Measurements from ENCODE around the gene CELSR2. TPM values are rescaled to one million over a fixed set of nuclear protein-coding genes. Genes with fewer than 3 reads are reported as not detected.

CELSR2 gene
- 1 to 10 TPM; 1.0 to 1.3 TPM for total RNA-seq

GRCh38 chr1:109248797-109249629, at the start of gene CELSR2:
TSS of gene CELSR2 (plus strand) at chr1:109249539. CDS start at chr1:109250080, 541 bp downstream.
- Mint-ChIP-seq H3K36me3 (no peaks in the 10 kb centered on the region), H3K9me3 (no peaks in the 10 kb centered on the region), H3K27ac (no peak within 1 kb of the TSS), H3K4me3 (peak within 1 kb of the TSS; percentile 59), H3K27me3 (peaks cover 8% of the 10 kb centered on the region), H3K4me1 (ENCODE audit: low read depth) (peaks cover 5% of the 10 kb centered on the region)
- peak; percentile 66 for DNase-seq
- intact Hi-C loops (cut with micrococcal nuclease): loop anchor here (1.0 kb wide), 1 partner anchor 36 kb away; the partner anchor contains the start of gene SARS1
- CTCF ChIA-PET: interaction anchor here (0.6 to 2.5 kb wide), 10 partner anchors 10 to 283 kb away, joined by 3 to 13 read pairs (median 4); partner anchors contain the start of genes CYB561D1, SARS1 and SORT1
- POLR2A ChIA-PET: no interaction called here

GRCh38 chr1:109199710-109200109, 49.6 kb upstream of the CELSR2 start:
- H3K36me3 Mint-ChIP-seq: no peaks in the 10 kb centered on the region
- ChIA-PET POLR2A (no interaction called here), CTCF (interaction anchor here (0.9 to 3.7 kb wide), 5 partner anchors 13 to 333 kb away, joined by 3 to 68 read pairs (median 6); partner anchors contain the start of gene SARS1)
- H3K27ac Mint-ChIP-seq: no peak overlapping the region
- peak; percentile 28 for DNase-seq
- H3K27me3 Mint-ChIP-seq: no peaks in the 10 kb centered on the region
- no peak overlapping the region for H3K4me3 Mint-ChIP-seq
- intact Hi-C loops (cut with micrococcal nuclease): loop anchor here (2.0 to 10.0 kb wide), 2 partner anchors 75 to 333 kb away; no protein-coding TSS in a partner anchor
- peaks cover 22% of the 10 kb centered on the region for H3K4me1 Mint-ChIP-seq (ENCODE audit: low read depth)
- no peaks in the 10 kb centered on the region for H3K9me3 Mint-ChIP-seq

GRCh38 chr1:109201123-109201703, 48.1 kb upstream of the CELSR2 start:
- Mint-ChIP-seq H3K27ac (no peak overlapping the region), H3K36me3 (no peaks in the 10 kb centered on the region)
- CTCF ChIA-PET: interaction anchor here (0.6 to 3.7 kb wide), 37 partner anchors 10 to 331 kb away, joined by 3 to 68 read pairs (median 4); partner anchors contain the start of genes CELSR2, ELAPOR1, SARS1 and SORT1

GRCh38 chr1:109204484-109204883, 44.9 kb upstream of the CELSR2 start:
- H3K27ac Mint-ChIP-seq: no peak overlapping the region
- H3K4me3 Mint-ChIP-seq: no peak overlapping the region
- no peaks in the 10 kb centered on the region for H3K27me3 Mint-ChIP-seq
- no peaks in the 10 kb centered on the region for H3K9me3 Mint-ChIP-seq
- no peak for DNase-seq
- intact Hi-C loops (cut with micrococcal nuclease): loop anchor here (10.0 kb wide), 1 partner anchor 70 kb away; no protein-coding TSS in a partner anchor
- POLR2A ChIA-PET: no interaction called here
- peaks cover 11% of the 10 kb centered on the region for H3K4me1 Mint-ChIP-seq (ENCODE audit: low read depth)
- CTCF ChIA-PET: no interaction called here
- H3K36me3 Mint-ChIP-seq: no peaks in the 10 kb centered on the region

More at GRCh38 chr1:109201123-109201703, 48.1 kb upstream of the CELSR2 start:
- intact Hi-C loops (cut with micrococcal nuclease): loop anchor here (1.0 to 10.0 kb wide), 4 partner anchors 13 to 332 kb away; no protein-coding TSS in a partner anchor
- no peaks in the 10 kb centered on the region for H3K27me3 Mint-ChIP-seq
- POLR2A ChIA-PET: interaction anchor here (2.0 kb wide), 1 partner anchor 13 kb away, joined by 7 read pairs; the partner anchor contains the start of gene SARS1
- DNase-seq: peak; percentile 88
- peaks cover 22% of the 10 kb centered on the region for H3K4me1 Mint-ChIP-seq (ENCODE audit: low read depth)
- no peak overlapping the region for H3K4me3 Mint-ChIP-seq
- H3K9me3 Mint-ChIP-seq: no peaks in the 10 kb centered on the region

- H3K27me3 Mint-ChIP-seq: no peaks in the 10 kb centered on the region
- no peak for DNase-seq
- H3K27ac Mint-ChIP-seq: no peak overlapping the region
- H3K4me3 Mint-ChIP-seq: no peak overlapping the region
- intact Hi-C loops (cut with micrococcal nuclease): loop anchor here (10.0 kb wide), 1 partner anchor 68 kb away; no protein-coding TSS in a partner anchor
- H3K4me1 Mint-ChIP-seq (ENCODE audit: low read depth): peaks cover 3% of the 10 kb centered on the region
- ChIA-PET POLR2A (interaction anchor here (2.0 kb wide), 1 partner anchor 8 kb away, joined by 8 read pairs; the partner anchor contains the start of gene SARS1), CTCF (interaction anchor here (0.6 to 1.3 kb wide), 6 partner anchors 8 to 192 kb away, joined by 3 to 4 read pairs (median 3); a partner anchor contains a TSS)
- H3K36me3 Mint-ChIP-seq: no peaks in the 10 kb centered on the region
- no peaks in the 10 kb centered on the region for H3K9me3 Mint-ChIP-seq
Measured at GRCh38 chr1:109206339-109206738, 43.0 kb upstream of the CELSR2 start.

- DNase-seq: no peak
- ChIA-PET POLR2A (no interaction called here), CTCF (interaction anchor here (0.6 to 1.4 kb wide), 6 partner anchors 14 to 659 kb away, joined by 3 to 5 read pairs (median 3); no protein-coding TSS in a partner anchor)
- no peaks in the 10 kb centered on the region for H3K36me3 Mint-ChIP-seq
- H3K4me3 Mint-ChIP-seq: no peak overlapping the region
- no peak overlapping the region for H3K27ac Mint-ChIP-seq
- no peaks in the 10 kb centered on the region for H3K4me1 Mint-ChIP-seq (ENCODE audit: low read depth)
- intact Hi-C loops (cut with micrococcal nuclease): loop anchor here (10.0 kb wide), 1 partner anchor 67 kb away; no protein-coding TSS in a partner anchor
- no peaks in the 10 kb centered on the region for H3K9me3 Mint-ChIP-seq
- no peaks in the 10 kb centered on the region for H3K27me3 Mint-ChIP-seq
Measured at GRCh38 chr1:109207467-109208103, 41.8 kb upstream of the CELSR2 start.

- no peaks in the 10 kb centered on the region for H3K9me3 Mint-ChIP-seq
- CTCF ChIA-PET: interaction anchor here (0.8 to 1.4 kb wide), 2 partner anchors 15 to 324 kb away, joined by 3 to 4 read pairs; no protein-coding TSS in a partner anchor
- no peak overlapping the region for H3K4me3 Mint-ChIP-seq
- no peak for DNase-seq
- intact Hi-C loops (cut with micrococcal nuclease): loop anchor here (10.0 kb wide), 1 partner anchor 66 kb away; no protein-coding TSS in a partner anchor
- H3K27me3 Mint-ChIP-seq: no peaks in the 10 kb centered on the region
- H3K36me3 Mint-ChIP-seq: no peaks in the 10 kb centered on the region
- H3K27ac Mint-ChIP-seq: no peak overlapping the region
- peaks cover 4% of the 10 kb centered on the region for H3K4me1 Mint-ChIP-seq (ENCODE audit: low read depth)
- POLR2A ChIA-PET: no interaction called here
Measured at GRCh38 chr1:109208394-109208793, 40.9 kb upstream of the CELSR2 start.

GRCh38 chr1:109208836-109209463, 40.4 kb upstream of the CELSR2 start:
- ChIA-PET POLR2A (no interaction called here), CTCF (no interaction called here)
- Mint-ChIP-seq H3K4me3 (no peak overlapping the region), H3K9me3 (no peaks in the 10 kb centered on the region), H3K36me3 (no peaks in the 10 kb centered on the region), H3K27ac (no peak overlapping the region), H3K27me3 (no peaks in the 10 kb centered on the region), H3K4me1 (ENCODE audit: low read depth) (peaks cover 4% of the 10 kb centered on the region)
- intact Hi-C loops (cut with micrococcal nuclease): loop anchor here (10.0 kb wide), 1 partner anchor 66 kb away; no protein-coding TSS in a partner anchor
- no peak for DNase-seq

GRCh38 chr1:109210058-109210457, 39.3 kb upstream of the CELSR2 start:
- no peak for DNase-seq
- no peaks in the 10 kb centered on the region for H3K9me3 Mint-ChIP-seq
- intact Hi-C loops (cut with micrococcal nuclease): no loop called here
- ChIA-PET POLR2A (no interaction called here), CTCF (interaction anchor here (6.0 kb wide), 1 partner anchor 10 kb away, joined by 68 read pairs; no protein-coding TSS in a partner anchor)
- H3K4me1 Mint-ChIP-seq (ENCODE audit: low read depth): peaks cover 7% of the 10 kb centered on the region
- H3K27ac Mint-ChIP-seq: no peak overlapping the region
- peaks cover 10% of the 10 kb centered on the region for H3K36me3 Mint-ChIP-seq
- H3K4me3 Mint-ChIP-seq: no peak overlapping the region
- H3K27me3 Mint-ChIP-seq: no peaks in the 10 kb centered on the region

GRCh38 chr1:109213345-109213823, 36.0 kb upstream of the CELSR2 start:
- CTCF ChIA-PET: interaction anchor here (0.7 to 6.0 kb wide), 12 partner anchors 10 to 427 kb away, joined by 3 to 68 read pairs (median 4); partner anchors contain the start of genes CELSR2 and CYB561D1
- no peaks in the 10 kb centered on the region for H3K27me3 Mint-ChIP-seq
- intact Hi-C loops (cut with micrococcal nuclease): loop anchor here (1.0 kb wide), 1 partner anchor 36 kb away; the partner anchor contains the start of gene CELSR2
- peaks cover 31% of the 10 kb centered on the region for H3K36me3 Mint-ChIP-seq
- POLR2A ChIA-PET: interaction anchor here (0.6 to 3.4 kb wide), 13 partner anchors 7 to 212 kb away, joined by 3 to 18 read pairs (median 7); partner anchors contain the start of genes ELAPOR1, PSMA5, TAF13 and TMEM167B
- no peaks in the 10 kb centered on the region for H3K9me3 Mint-ChIP-seq
- peaks cover 27% of the 10 kb centered on the region for H3K4me1 Mint-ChIP-seq (ENCODE audit: low read depth)
- H3K27ac Mint-ChIP-seq: peak overlapping the region; percentile 97
- DNase-seq: no peak
- H3K4me3 Mint-ChIP-seq: peak overlapping the region; percentile 98

Data from activated CD4-positive, alpha-beta memory T cell treated with anti-CD3 and anti-CD28 coated beads for 36 hours (primary cell).